ENCODE measurements around the gene TRIM47. TPM values are rescaled to one million over a fixed set of nuclear protein-coding genes. Genes with fewer than 3 reads are reported as not detected.

TRIM47 gene
- total and polyA plus RNA-seq, 2 of the 13 experiments (the other 11 are each of a cell fraction or from before 2014, with no cell fraction given), result 33.5 to 82.0 TPM

- no TSS peak for BruUV-seq (replicated peaks)
- CTCF ChIA-PET (ENCODE audit: low intra/inter-chr PET ratio, low total read pairs), result interaction anchor here (1.1 to 1.2 kb wide), 2 partner anchors 20 to 74 kb away, joined by 3 to 6 read pairs; no protein-coding TSS in a partner anchor
- ATAC-seq (peak; percentile 73), FAIRE-seq (peak; percentile 53), DNase-seq (ENCODE audit: low spot score) (peak; percentile 50)
- no peak overlapping the region for H2AFZ ChIP-seq (ENCODE audit: low read length)
- peak overlapping the region; percentile 61 for H3K27ac ChIP-seq (ENCODE audit: extremely low read length, insufficient read depth, low read length)
- H3K4me3 ChIP-seq (replicated peaks in 1 of 3; ENCODE audit: insufficient read depth in 1 of 3, low read depth in 2 of 3, low read length in 3 of 3), result no peak overlapping the region
- H3K4me1 ChIP-seq (ENCODE audit: insufficient read depth, low read length), result peaks cover 22% of the 10 kb centered on the region
- in situ Hi-C loops (cut with HindIII; ENCODE audit: extremely low pct_ligation_motif_present, low pct_unique_long_range_greater_than_20kb), result no loop called here
- no peaks in the 10 kb centered on the region for H4K20me1 ChIP-seq (ENCODE audit: insufficient read depth, low read length)
- peaks cover 19 to 38% of the 10 kb centered on the region in 2 experiments for H3K36me3 ChIP-seq (replicated peaks in 1 of 2; ENCODE audit: control insufficient read depth in 1 of 2, insufficient read depth in 2 of 2, low read length in 2 of 2)
- intact Hi-C loops (cut with micrococcal nuclease; ENCODE audit: unreplicated experiment), result loop anchor here (5.0 kb wide), 1 partner anchor 50 kb away; a partner anchor contains a TSS
- H3K27me3 ChIP-seq (ENCODE audit: control insufficient read depth in 1 of 2, insufficient read depth in 2 of 2, low read length in 2 of 2), result no peaks in the 10 kb centered on the region
- WGBS (ENCODE audit: low lambda C conversion rate), result 87% methylated on average over 17 of the region's 21 CpGs
- POLR2A ChIA-PET, result interaction anchor here (0.9 to 8.0 kb wide), 11 partner anchors 8 to 63 kb away, joined by 3 to 88 read pairs (median 6); partner anchors contain the start of genes GALK1, UNC13D, UNK and WBP2
- H3K4me2 ChIP-seq (ENCODE audit: low read depth, low read length), result peak overlapping the region; percentile 18
- H3K9ac ChIP-seq (ENCODE audit: insufficient read depth, low read depth, low read length), result peak overlapping the region; percentile 21; the same call in 1 of the 2 replicates
- no peaks in the 10 kb centered on the region for H3K9me3 ChIP-seq (ENCODE audit: low read length)
- H3K79me2 ChIP-seq (ENCODE audit: insufficient read depth, low read length), result no peaks in the 10 kb centered on the region
- no peak for TF ChIP-seq GATA4 (IDR thresholded peaks at IDR 0.05; ENCODE audit: borderline replicate concordance, low read depth)
- no peak for TF ChIP-seq CHD4 (IDR thresholded peaks at IDR 0.05; ENCODE audit: borderline replicate concordance, low read length)
- peak; percentile 31; the same call in 1 of the 2 replicates for TF ChIP-seq ZFX (CRISPR knock-in tag; IDR thresholded peaks at IDR 0.05; ENCODE audit: low read depth)
- no peak for TF ChIP-seq HMGA1 (CRISPR knock-in tag; conservative IDR thresholded peaks at IDR 0.05)
- no peak for TF ChIP-seq KLF12 (CRISPR knock-in tag; IDR thresholded peaks at IDR 0.05; ENCODE audit: borderline replicate concordance)
- peak; percentile 19; the same call in 1 of the 2 replicates for TF ChIP-seq ETV5 (CRISPR knock-in tag; IDR thresholded peaks at IDR 0.05; ENCODE audit: borderline replicate concordance)
- TF ChIP-seq ZNF788 (CRISPR knock-in tag; IDR thresholded peaks at IDR 0.05; ENCODE audit: borderline replicate concordance), result no peak
- TF ChIP-seq PTBP1 (IDR thresholded peaks at IDR 0.05; ENCODE audit: low read depth, low read length, poor library complexity, severe bottlenecking), result peak; percentile 68
- TF ChIP-seq BORCS8-MEF2B (CRISPR knock-in tag; IDR thresholded peaks at IDR 0.05), result 0 out of 2 replicates have a peak, but pooled peaks have one; percentile 36
- TF ChIP-seq, protein P1, sequence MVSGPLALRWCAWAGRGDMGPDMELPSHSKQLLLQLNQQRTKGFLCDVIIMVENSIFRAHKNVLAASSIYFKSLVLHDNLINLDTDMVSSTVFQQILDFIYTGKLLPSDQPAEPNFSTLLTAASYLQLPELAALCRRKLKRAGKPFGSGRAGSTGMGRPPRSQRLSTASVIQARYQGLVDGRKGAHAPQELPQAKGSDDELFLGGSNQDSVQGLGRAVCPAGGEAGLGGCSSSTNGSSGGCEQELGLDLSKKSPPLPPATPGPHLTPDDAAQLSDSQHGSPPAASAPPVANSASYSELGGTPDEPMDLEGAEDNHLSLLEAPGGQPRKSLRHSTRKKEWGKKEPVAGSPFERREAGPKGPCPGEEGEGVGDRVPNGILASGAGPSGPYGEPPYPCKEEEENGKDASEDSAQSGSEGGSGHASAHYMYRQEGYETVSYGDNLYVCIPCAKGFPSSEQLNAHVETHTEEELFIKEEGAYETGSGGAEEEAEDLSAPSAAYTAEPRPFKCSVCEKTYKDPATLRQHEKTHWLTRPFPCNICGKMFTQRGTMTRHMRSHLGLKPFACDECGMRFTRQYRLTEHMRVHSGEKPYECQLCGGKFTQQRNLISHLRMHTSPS (CRISPR knock-in tag; IDR thresholded peaks at IDR 0.05; ENCODE audit: low read depth), result peak; percentile 14; the same call in 1 of the 2 replicates
- TF ChIP-seq HDAC1 (CRISPR knock-in tag; IDR thresholded peaks at IDR 0.05), result 0 out of 2 replicates have a peak, but pooled peaks have one; percentile 33
- peak; percentile 72 for TF ChIP-seq XRCC5 (optimal IDR thresholded peaks at IDR 0.05; ENCODE audit: low read length)
- TF ChIP-seq, protein P2, sequence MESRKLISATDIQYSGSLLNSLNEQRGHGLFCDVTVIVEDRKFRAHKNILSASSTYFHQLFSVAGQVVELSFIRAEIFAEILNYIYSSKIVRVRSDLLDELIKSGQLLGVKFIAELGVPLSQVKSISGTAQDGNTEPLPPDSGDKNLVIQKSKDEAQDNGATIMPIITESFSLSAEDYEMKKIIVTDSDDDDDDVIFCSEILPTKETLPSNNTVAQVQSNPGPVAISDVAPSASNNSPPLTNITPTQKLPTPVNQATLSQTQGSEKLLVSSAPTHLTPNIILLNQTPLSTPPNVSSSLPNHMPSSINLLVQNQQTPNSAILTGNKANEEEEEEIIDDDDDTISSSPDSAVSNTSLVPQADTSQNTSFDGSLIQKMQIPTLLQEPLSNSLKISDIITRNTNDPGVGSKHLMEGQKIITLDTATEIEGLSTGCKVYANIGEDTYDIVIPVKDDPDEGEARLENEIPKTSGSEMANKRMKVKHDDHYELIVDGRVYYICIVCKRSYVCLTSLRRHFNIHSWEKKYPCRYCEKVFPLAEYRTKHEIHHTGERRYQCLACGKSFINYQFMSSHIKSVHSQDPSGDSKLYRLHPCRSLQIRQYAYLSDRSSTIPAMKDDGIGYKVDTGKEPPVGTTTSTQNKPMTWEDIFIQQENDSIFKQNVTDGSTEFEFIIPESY (CRISPR knock-in tag; IDR thresholded peaks at IDR 0.05), result peak; percentile 96
- TF ChIP-seq, protein P3, sequence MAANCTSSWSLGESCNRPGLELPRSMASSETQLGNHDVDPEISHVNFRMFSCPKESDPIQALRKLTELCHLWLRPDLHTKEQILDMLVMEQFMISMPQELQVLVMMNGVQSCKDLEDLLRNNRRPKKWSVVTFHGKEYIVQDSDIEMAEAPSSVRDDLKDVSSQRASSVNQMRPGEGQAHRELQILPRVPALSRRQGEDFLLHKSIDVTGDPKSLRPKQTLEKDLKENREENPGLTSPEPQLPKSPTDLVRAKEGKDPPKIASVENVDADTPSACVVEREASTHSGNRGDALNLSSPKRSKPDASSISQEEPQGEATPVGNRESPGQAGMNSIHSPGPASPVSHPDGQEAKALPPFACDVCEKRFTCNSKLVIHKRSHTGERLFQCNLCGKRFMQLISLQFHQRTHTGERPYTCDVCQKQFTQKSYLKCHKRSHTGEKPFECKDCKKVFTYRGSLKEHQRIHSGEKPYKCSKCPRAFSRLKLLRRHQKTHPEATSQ (CRISPR knock-in tag; IDR thresholded peaks at IDR 0.05; ENCODE audit: borderline replicate concordance), result 0 out of 2 replicates have a peak, but pooled peaks have one; percentile 48
- no peak for TF ChIP-seq ZNF367 (CRISPR knock-in tag; IDR thresholded peaks at IDR 0.05; ENCODE audit: borderline replicate concordance)
- 0 out of 2 replicates have a peak, but pooled peaks have one; percentile 26 for TF ChIP-seq DR1 (CRISPR knock-in tag; IDR thresholded peaks at IDR 0.05)
- TF ChIP-seq, protein P4, sequence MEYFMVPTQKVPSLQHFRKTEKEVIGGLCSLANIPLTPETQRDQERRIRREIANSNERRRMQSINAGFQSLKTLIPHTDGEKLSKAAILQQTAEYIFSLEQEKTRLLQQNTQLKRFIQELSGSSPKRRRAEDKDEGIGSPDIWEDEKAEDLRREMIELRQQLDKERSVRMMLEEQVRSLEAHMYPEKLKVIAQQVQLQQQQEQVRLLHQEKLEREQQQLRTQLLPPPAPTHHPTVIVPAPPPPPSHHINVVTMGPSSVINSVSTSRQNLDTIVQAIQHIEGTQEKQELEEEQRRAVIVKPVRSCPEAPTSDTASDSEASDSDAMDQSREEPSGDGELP (IDR thresholded peaks at IDR 0.05; ENCODE audit: borderline replicate concordance, low read depth), result no peak
Observed at GRCh38 chr17:75827308-75828075, 50.9 kb downstream of the TRIM47 start.

All from HepG2 (cell line).